Left renal cortex interstitium (tissue), 4 donors: ENCODE results near the gene CKMT1A. TPM values are rescaled to one million over a fixed set of nuclear protein-coding genes. Genes with fewer than 3 reads are reported as not detected.
"Not testable (repeated sequence)": the region's sequence is repeated elsewhere in the genome, so short reads cannot be mapped to it uniquely, and the experiment has no call there.

ENCODE experiments used
- DNase-seq, 4 donors: peaks; one replicate each; pipeline ENCODE4 v3.0.0-alpha.2; 2013; ENCODE audit warnings: low read depth in 4 of 4, low spot score in 2 of 4, missing footprints in 1 of 4
- polyA plus RNA-seq, 4 donors: library from polyadenylated mRNA; unstranded; fragments of 120-200 nt; gene quantifications; one replicate each; pipeline ENCODE4 v1.2.1, GENCODE V29; 2013; ENCODE audit not compliant: insufficient read length in 4 of 4

CKMT1A gene
- polyA plus RNA-seq: 1 to 10 TPM; 1.4 to 4.0 (median 3.1) TPM

DNA sequence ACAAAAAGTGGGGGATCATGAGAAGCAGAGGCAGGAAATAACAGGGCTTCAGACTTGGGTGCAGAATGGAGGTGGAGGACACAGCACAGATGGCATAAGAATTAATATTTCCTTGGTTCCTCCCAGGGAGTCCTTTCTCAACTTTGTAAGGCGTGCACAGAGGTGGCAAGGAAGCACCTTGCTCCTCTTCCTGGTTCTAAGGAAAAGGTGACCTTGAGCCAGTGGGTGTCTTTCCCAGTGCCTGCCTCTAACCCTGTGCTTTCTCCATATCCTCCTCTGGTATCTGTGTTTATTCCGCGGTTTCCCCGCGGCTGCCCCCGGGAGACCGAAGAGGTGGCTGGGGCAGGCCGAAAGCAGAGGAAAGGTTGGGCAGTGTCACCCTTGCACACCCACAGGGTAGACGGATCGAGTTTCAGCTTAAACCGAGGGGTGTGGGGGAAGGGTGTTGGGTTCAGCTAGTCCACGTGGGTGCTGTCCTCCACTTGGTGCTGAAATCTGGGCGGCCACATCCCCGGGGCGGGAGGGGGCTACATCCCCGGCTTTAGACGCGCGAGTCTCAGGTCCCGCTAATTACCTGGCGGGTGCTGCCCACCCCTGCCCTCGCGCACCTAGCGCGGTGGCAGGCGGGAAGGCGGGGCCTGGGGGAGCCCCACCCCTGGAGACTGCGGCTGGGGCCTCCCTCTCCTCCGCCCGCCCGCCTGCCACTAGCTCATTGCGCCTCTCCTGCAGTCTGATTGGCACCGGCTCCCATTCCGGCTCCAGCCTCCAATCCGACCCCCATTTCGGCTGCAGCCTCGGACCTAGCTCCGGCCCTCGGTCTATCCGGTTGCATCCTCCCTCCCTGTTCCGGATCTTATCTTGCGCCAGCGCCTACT, at the start of gene CKMT1A:
Gene CKMT1A, plus strand, starts transcription at position 712 of the 875 bp plus-strand sequence. CDS start 192 bp downstream, outside the sequence.
- DNase-seq: not testable (repeated sequence)

DNA sequence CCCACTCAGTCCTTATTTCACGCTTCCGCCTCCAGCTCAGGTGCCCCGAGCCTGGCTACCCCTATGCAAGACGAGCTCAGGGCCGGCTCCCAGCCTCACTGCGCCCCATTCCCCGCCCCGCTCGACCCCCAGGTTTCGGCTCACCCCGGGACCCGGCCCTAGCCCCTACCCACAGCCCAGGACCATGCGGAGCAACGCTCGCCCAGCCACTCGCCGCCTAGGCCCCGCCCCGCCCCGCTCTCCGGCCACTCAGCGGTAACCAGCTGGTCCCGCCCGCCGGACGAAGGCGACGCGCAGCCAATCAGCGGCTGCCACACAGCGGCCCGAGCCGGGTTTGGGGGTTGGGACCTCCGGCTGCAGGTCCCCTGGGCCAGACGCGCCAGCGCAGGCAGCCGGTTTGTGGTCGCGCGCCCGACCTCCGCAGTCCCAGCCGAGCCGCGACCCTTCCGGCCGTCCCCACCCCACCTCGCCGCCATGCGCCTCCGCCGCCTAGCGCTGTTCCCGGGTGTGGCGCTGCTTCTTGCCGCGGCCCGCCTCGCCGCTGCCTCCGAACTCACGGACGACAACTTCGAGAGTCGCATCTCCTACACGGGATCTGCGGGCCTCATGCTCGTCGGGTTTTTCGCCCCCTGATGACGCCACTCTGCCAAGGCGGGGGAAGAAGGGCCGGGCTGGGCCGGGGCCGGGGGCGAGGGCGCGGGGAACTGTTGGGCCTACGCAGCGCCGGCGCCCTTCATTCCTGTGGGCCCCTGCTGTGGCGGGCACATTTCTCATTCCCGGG, 44.8 kb upstream of the CKMT1A start, which contains the start of gene CATSPER2:
Gene CATSPER2, minus strand, starts transcription at position 196 of the 781 bp plus-strand sequence. CDS start 783 bp downstream, outside the sequence.
- no peak for DNase-seq

DNA sequence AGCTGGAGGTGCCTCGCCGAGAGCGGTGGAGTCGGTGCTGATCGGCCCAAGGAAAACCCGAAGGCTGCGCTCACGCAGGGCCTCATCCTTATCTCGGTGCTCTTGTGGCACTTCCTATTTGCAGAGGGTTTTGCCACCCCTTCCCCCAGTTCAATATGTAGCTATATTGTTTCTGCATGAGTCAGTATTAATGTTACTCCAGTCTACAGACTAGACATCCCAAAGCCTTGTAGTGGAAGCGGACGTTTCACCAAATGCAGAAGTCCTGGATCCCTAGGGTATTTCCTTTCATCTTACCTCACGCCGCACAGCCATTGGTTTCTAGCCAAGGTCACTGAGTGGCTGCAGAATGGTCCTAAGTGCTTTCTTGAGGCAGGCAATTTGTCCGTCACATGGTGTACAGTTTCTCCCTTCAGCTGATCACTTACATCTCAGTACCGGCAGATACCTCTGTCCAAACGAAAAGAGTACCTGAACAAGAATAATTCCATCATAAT, 44.2 kb upstream of the CKMT1A start:
- not testable (repeated sequence) for DNase-seq

DNA sequence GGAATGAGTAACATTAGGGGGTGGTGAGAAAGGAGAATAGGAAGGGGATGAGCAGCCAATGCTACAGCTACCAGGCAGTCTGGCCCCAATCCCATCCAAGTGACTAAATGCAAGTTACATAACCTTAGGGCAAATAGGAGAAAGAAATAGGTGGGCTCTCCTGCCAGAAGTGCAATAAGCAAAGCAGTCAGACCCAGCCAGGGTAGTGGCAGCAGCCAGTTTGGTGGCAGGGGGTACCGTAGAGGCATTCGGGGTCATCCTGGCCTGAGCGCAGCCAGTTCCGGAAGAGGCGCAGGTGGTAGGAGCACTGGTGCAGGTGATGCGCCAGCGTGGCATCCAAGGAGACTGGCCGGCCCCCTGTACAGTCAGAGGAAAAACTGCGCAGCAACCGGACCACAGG, 33.9 kb upstream of the CKMT1A start:
- not testable (repeated sequence) for DNase-seq

DNA sequence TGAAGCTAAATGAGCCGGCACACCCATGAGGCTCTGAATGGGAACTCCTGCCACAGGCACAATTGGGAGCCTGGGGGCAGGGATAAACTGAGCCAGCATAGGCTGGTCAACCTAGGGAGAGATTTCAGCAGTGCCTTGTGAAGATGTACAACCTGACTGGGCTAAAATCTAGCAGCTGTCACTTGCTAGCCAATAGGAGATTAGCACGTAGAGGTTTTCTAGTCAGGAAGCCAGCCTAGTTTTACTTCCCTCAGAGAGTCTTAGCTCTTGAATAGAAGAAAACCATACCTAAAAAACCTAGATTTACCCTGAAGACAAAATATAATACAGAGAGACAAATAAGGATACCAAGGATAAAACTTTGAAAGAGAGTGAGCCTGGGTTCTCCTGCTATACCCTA, 31.4 kb upstream of the CKMT1A start:
- not testable (repeated sequence) for DNase-seq

DNA sequence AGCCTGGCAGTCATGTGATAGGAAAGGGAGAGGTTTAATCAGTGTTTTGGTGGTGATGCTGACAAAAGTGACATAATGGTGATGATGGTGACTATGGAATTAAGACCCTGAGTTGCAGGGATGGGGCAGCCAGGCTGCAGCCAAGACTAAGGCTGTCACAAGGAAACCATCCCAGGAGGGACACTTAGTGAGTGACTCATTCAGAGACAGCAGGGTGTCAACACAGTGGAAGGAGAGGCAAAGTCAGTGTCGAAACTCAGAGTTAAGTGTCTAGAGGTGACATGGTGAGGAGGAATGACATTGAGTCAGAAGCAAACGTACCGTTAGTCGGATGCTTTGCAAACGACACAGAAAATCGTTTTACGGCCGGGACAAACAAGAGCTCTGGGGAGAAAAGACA, 30.3 kb upstream of the CKMT1A start:
- DNase-seq: not testable (repeated sequence)

DNA sequence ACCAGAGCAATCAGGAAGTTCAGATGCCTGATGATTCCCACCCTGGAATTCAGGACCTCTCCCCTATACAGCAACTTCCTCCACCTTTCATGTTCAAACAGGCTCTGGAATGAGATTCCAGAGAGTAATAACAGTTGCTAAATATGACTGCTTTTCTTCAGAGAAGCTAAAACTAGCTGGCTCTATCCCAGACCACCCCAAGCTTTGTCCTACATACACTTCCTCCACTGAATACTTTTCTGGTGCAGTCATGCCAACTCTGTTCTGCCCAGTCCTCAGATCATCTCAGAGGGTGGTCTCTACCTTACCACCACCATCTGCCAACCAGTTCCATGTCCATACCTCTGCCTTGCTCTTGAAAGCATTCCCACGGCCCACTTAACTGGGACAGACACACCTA, 27.5 kb upstream of the CKMT1A start:
- DNase-seq: not testable (repeated sequence)

DNA sequence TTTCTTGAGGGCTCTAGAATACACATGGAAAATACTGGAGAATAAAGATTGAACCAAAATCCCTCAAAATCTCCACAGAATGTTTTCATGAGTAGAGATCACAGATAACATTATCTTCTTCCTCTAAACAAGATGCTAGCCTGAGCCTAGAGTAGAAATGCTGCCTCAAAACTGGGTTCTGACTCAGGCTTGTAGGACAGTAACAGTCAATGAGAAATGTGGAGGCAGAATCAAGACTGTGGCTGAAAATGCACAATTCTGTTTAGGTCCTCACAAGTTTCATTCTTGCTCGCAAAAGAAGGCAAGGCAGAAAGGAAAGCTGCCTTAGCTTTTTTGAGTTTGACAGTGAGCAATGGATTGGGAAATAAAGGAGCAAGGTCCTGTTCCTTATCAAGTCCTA, 19.5 kb upstream of the CKMT1A start:
- not testable (repeated sequence) for DNase-seq

DNA sequence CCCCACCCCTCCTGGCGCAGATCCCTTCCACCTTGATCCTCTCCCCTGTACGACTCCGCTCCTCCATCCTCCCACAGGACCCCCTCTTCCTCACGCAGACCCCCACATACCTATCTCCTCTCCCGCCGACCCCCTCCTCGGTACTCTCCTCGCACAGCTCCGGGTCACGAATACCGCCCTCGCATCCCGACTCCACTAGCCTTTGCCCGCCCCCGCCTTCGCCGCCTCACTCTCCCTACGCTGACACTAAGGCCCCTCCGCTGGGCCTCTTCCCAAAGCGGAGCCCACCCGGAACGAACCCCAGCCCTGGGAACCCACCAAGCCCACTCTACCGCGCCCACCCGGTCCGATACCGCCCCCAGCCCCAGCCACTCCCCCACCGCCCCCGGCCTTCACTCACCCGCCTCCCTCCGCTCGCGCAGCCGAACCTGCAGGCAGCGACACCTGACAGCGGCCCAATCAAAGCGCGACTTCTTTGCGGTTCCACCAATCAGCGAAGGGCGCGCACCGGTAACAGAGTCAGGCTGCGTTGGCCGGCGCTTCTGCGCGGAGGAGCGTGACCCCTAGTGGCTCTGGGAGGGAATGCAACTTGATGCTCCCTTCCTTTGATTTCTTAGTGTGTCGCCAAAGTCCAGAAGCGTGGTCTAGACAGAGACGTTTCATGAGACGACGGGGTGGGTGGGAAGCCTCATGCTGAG, 3.9 kb upstream of the CKMT1A start:
- DNase-seq: not testable (repeated sequence)

DNA sequence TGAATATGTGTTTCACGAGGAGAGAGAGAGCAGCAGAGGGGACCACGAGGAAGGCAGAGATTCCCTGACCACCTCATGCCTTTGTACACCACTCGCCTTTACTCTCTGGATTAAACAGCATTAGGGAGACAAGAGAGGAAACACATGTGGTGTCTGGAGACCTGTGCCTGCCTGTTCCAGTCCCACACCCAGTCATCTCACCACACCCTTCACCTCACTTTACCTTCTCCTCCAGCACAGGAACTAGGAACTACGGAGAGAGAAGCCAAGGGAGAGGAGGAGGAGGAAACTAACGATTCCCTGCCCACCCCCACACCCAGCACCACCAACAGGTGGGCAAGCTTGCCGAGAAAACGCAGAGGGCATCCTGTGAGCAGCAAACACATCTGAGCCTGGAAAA, 980 bp upstream of the CKMT1A start:
- DNase-seq: not testable (repeated sequence)

DNA sequence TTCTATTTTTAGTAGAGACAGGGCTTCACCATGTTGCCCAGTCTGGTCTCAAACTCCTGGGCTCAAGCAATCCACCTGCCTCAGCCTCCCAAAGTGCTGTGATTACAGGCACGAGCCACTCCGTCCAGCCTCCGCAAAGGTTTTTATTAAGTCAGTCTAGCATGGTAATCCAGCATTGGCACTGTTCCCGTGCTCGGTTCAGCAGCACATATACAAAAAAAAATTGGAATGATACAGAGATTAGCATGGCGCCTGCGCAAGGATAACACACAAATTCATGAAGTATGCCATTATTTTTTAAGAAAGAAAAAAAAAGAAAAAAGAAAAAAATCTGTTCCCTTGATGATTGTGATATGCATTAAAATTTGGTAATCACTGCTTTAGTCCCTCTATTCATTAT, 8.5 kb downstream of the CKMT1A start:
- DNase-seq: no peak

DNA sequence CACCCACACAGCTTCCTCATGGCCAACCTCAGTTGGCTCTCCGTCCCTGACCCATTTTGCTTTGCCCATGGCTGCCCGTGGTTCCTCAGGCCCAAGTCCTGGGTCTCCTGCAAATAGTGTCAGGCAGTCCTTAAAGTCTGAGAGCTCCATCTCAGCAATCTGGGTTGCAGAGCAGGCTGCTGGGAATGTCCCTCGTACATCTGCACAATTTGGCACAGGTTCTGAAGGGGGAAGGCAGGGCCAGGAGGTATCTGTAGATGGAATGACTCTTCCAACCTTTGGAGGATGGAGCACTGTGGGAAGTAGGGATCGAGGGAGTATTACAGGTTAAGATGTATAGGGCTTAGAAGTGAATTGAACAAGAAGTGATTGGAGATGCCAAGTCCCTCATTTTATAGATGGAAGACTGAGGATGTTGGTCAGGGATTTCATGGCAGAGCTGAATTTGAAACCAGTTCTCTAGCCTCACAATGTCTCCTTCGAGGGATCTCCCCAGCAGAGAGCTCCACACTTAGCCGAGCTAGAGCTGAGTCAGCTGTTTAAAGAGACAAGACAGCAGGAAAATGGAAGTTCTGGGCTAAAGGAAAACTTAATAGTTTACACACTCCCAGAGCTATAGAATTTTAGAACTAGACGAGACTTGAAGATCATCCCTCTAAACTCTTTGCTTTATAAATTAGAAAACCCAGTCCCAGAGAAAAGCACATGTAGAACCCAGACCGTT, 9.2 kb downstream of the CKMT1A start:
- no peak for DNase-seq

DNA sequence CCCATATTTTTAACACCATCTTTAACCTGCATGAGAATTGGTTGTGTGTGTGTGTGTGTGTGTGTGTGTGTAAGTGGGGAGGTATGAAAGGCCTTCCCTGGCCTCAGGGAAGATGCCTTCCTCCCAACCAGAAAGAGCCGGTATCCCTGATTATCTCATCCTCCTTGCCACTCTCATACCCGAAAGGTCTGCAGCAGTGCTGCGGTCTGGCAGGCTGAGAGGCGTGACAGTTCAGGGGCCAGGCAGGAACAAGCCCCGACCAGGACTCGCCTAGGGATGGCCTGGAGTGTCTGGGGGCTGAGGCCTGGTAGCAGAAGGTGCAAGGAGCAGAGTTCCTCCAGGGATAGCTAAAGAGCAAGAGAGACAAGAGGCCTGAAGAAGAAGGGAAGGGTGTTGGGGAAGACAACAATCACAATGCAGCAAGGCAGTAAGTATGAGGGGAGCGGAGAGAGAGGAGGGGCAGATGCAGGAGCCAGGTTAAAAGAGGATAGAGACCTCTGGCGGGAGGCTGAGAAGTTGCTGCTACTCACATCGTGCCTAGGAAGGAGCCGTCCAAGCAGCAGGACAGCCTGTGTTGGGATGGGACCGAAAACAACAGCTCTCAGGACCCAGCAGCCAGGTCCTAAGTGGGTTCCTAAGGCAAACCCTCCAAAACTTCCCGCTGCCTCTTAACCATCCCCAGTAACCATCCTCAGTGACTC, 16.9 kb downstream of the CKMT1A start:
- DNase-seq: not testable (repeated sequence)

DNA sequence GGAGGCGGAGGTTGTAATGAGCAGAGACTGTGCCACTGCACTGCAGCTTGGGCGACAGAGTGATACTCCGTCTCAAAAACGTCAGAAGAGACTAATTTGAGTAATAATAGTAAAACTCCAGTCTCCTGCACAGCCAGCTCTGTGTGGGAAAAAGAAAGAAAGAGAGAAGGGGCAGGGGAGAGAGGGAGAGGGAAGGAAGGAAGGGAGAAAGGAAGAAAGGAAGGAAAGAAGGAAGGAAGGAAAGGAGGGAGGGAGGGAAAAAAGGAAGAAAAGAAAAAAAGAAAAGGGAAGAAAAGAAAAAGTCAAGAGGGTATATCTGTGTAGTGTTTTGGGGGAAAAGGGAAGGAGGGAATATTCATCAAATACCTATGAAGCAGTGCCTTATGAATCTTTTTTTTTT, 29.5 kb downstream of the CKMT1A start:
- DNase-seq: no peak

DNA sequence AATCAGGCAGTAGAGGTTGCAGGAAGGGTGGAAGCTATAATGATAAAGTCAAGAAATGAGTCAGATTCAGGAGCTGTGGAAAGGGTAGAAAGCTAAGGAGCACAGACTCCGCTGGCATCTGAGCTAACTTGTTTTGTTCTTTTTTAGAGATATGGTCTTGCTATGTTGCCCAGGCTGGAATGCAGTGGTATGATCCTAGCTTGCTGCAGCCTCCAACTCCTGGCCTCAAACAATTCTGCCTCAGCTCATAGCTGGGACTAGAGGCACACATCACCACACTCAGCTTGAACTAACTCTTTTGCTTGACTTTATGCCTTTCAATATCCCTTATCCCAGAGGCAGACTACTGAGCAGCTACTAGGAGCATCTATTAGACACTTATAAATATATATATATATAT, 32.6 kb downstream of the CKMT1A start:
- not testable (repeated sequence) for DNase-seq

DNA sequence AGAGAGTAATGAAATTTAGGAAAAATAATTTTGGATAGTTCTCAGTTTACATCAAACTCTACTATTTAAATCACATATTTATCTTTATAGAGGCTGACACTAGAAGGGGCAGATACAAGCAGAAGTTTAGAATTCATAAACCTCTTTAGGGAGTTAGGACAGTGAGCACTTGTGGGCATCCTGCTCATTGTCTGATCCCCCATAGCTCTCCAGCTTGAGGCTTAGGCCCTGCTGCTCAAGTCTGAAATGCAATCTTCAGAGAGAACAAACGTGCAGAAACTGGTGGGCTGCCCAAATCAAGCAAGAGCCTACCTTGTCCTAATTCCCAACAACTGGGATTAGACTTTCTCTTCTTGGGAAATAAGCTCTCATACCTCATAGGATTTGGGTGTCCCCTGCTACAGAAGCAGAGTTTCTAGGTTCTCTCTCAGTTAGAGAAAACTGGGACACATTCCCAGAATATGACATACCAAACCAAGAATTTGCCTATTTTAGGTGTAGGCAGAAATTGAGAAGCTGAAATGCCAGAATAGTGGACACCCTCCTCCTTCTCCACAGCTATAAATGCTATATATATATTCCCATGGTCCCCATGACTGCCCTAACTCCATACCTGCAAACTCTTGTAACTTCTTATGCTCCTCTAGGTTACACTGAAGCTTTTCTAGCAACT, 34.5 kb downstream of the CKMT1A start:
- DNase-seq: not testable (repeated sequence)

DNA sequence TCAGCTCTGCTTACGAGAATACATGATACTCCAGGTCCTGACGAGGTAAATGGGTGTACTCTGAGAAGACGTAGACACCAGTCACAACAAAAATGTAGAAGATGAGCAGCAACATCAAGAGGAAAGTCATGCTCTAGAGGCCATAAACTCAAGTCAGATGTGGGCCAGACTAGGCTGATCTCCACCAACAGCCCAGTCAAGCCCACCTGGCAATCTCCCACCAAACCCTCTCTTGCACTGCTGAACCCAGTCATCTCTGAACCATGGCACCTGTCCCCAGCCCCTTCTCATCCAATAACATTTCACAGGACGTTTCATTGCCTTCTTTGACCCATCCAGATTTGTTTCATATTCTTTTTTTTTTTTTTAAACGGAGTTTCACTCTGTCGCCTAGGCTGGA, 41.8 kb downstream of the CKMT1A start:
- DNase-seq: no peak

DNA sequence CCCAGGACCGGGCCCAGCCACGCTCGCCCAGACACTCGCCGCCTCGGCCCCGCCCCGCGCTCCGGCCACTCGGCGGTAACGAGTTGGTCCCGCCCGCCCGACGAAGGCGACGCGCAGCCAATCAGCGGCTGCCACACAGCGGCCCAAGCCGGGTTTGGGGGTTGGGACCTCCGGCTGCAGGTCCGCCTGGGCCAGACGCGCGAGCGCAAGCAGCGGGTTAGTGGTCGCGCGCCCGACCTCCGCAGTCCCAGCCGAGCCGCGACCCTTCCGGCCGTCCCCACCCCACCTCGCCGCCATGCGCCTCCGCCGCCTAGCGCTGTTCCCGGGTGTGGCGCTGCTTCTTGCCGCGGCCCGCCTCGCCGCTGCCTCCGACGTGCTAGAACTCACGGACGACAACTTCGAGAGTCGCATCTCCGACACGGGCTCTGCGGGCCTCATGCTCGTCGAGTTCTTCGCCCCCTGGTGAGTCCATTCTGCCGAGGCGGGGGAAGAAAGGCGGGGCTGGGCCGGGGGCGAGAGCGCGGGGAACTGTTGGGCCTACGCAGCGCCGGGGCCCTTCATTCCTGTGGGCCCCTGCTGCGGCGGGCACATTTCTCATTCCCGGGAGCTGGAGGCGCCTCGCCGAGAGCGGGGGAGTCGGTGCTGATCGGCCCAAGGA, 52.7 kb downstream of the CKMT1A start, which contains the start of gene PDIA3:
Gene PDIA3, plus strand, starts transcription at position 194 of the 658 bp plus-strand sequence. Its CDS starts 102 bp downstream, at position 296.
- peak; percentile 72 to 86 (median 80) for DNase-seq
